ENCODE results near the gene SCARB1. TPM values are rescaled to one million over a fixed set of nuclear protein-coding genes. Genes with fewer than 3 reads are reported as not detected.

SCARB1 gene
- total and polyA plus RNA-seq, 9 of the 15 experiments (the other 6 are each of a cell fraction or from before 2014, with no cell fraction given) = 0.56 to 157 (median 52.8) TPM

DNA sequence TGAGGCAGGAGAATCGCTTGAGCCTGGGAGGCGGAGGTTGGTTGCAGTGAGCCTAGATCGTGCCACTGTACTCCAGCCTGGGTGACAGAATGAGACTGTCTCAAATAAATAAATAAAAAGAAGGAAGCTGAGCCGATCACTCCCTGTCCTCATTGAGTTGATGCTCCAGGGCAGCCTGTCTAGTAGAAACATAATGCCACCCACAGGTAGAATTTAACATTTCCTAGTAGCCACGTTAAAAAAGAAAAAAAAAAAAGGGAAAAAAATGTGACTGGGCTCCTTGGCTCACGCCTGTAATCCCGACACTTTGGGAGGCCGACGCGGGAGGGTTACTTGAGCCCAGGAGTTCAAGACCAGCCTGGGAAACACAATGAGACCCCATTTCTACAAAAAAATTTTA lies 135.7 kb downstream of the SCARB1 start (continued):
- 0 out of 6 replicates have a peak, but pooled peaks of 1 of the 3 experiments have one; percentile 9 for TF ChIP-seq CTCF (IDR thresholded peaks at IDR 0.05 in 2 of 3, conservative IDR thresholded peaks at IDR 0.05 in 1 of 3; ENCODE audit: insufficient read depth in 2 of 3, low read depth in 1 of 3, low read length in 3 of 3)
- no peak for TF ChIP-seq WHSC1 (IDR thresholded peaks at IDR 0.05; ENCODE audit: low read length)
- no peak for TF ChIP-seq PHF21A (IDR thresholded peaks at IDR 0.05; ENCODE audit: borderline replicate concordance, low read depth)
- TF ChIP-seq ADNP (tag; IDR thresholded peaks at IDR 0.05) = 0 out of 2 replicates have a peak, but pooled peaks have one; percentile 40
- TF ChIP-seq BRD9 (IDR thresholded peaks at IDR 0.05; ENCODE audit: low read depth, partially characterized antibody) = no peak

- peaks cover 3 to 12% of the 10 kb centered on the region in 2 experiments; a peak in 2 of 5 replicates for H3K27me3 ChIP-seq (ENCODE audit: control insufficient read depth in 2 of 2, insufficient read depth in 2 of 2, low read length in 2 of 2)
- BruUV-seq (replicated peaks) = no TSS peak
- intact Hi-C loops (cut with micrococcal nuclease) (no loop called here), in situ Hi-C loops (cut with MboI) (no loop called here)
- no peak overlapping the region for H3K4me3 ChIP-seq
- ATAC-seq (peak; percentile 78), DNase-seq (ENCODE audit: extremely low read depth in 1 of 4, low spot score in 3 of 4) (peak in 3 of 4 experiments; percentile 32 to 58 (median 38)), FAIRE-seq (peak; percentile 46)
- no peaks in the 10 kb centered on the region for H3K79me2 ChIP-seq (ENCODE audit: control insufficient read depth, insufficient read depth, low read length)
- H3K27ac ChIP-seq (ENCODE audit: extremely low read depth, low read depth, low read length) = no peak overlapping the region
- H3K9ac ChIP-seq (ENCODE audit: insufficient read depth in 1 of 2, low read depth in 2 of 2, low read length in 2 of 2) = peak overlapping the region in 1 of 2 experiments; percentile 5; a peak in 2 of 4 replicates
- H3K4me2 ChIP-seq (ENCODE audit: insufficient read depth, low read length) = peak overlapping the region; percentile 29; the same call in 1 of the 2 replicates
- H3K9me1 ChIP-seq (ENCODE audit: control insufficient read depth, insufficient read depth, low read length) = no peaks in the 10 kb centered on the region
- peaks cover 0 to 4% of the 10 kb centered on the region in 2 experiments; a peak in 2 of 5 replicates for H3K4me1 ChIP-seq (replicated peaks in 1 of 2; ENCODE audit: control insufficient read depth in 2 of 2, insufficient read depth in 2 of 2, low read length in 2 of 2)
- H4K20me1 ChIP-seq (replicated peaks; ENCODE audit: control insufficient read depth, insufficient read depth, low read length) = no peaks in the 10 kb centered on the region
- H3K36me3 ChIP-seq (ENCODE audit: control insufficient read depth, insufficient read depth, low read length) = no peaks in the 10 kb centered on the region
- ChIA-PET POLR2A (interaction anchor here (0.5 to 0.9 kb wide), 2 partner anchors 13 to 153 kb away, joined by 3 read pairs; no protein-coding TSS in a partner anchor), CTCF (ENCODE audit: low intra/inter-chr PET ratio) (no interaction called here)
- H2AFZ ChIP-seq (ENCODE audit: low read depth, low read length) = peak overlapping the region; percentile 10
- WGBS (ENCODE audit: insufficient coverage, low coverage, missing lambda C conversion rate) = 15% methylated on average over 17 of the region's 18 CpGs
- H3K9me3 ChIP-seq (replicated peaks; ENCODE audit: control insufficient read depth, insufficient read depth, low read depth, low read length) = no peaks in the 10 kb centered on the region
- TF ChIP-seq NFE2 (IDR thresholded peaks at IDR 0.05; ENCODE audit: low read depth) (peak; percentile 23; the same call in 1 of the 2 replicates), HCFC1 (IDR thresholded peaks at IDR 0.05; ENCODE audit: low read depth, low read length) (no peak), BMI1 (IDR thresholded peaks at IDR 0.05; ENCODE audit: low read length) (no peak), NCOA4 (IDR thresholded peaks at IDR 0.05; ENCODE audit: partially characterized antibody) (no peak), ZBTB11 (CRISPR knock-in tag; IDR thresholded peaks at IDR 0.05) (no peak), BHLHE40 (IDR thresholded peaks at IDR 0.05; ENCODE audit: low read length) (peak; percentile 72), XRCC4 (IDR thresholded peaks at IDR 0.05; ENCODE audit: extremely low read depth, insufficient read depth, insufficient read length) (no peak), SMARCE1 (IDR thresholded peaks at IDR 0.05) (peak; percentile 57; the same call in 1 of the 2 replicates)
- TF ChIP-seq, protein P1, sequence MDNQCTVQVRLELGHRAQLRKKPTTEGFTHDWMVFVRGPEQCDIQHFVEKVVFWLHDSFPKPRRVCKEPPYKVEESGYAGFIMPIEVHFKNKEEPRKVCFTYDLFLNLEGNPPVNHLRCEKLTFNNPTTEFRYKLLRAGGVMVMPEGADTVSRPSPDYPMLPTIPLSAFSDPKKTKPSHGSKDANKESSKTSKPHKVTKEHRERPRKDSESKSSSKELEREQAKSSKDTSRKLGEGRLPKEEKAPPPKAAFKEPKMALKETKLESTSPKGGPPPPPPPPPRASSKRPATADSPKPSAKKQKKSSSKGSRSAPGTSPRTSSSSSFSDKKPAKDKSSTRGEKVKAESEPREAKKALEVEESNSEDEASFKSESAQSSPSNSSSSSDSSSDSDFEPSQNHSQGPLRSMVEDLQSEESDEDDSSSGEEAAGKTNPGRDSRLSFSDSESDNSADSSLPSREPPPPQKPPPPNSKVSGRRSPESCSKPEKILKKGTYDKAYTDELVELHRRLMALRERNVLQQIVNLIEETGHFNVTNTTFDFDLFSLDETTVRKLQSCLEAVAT (IDR thresholded peaks at IDR 0.05) = 0 out of 4 replicates have a peak, but pooled peaks of 1 of the 2 experiments have one; percentile 35
These were observed 136.3 kb downstream of the SCARB1 start for GRCh38 chr12:124727264-124727800.
